Measurements from ENCODE around the gene CRB3.

CRB3 gene

DNA sequence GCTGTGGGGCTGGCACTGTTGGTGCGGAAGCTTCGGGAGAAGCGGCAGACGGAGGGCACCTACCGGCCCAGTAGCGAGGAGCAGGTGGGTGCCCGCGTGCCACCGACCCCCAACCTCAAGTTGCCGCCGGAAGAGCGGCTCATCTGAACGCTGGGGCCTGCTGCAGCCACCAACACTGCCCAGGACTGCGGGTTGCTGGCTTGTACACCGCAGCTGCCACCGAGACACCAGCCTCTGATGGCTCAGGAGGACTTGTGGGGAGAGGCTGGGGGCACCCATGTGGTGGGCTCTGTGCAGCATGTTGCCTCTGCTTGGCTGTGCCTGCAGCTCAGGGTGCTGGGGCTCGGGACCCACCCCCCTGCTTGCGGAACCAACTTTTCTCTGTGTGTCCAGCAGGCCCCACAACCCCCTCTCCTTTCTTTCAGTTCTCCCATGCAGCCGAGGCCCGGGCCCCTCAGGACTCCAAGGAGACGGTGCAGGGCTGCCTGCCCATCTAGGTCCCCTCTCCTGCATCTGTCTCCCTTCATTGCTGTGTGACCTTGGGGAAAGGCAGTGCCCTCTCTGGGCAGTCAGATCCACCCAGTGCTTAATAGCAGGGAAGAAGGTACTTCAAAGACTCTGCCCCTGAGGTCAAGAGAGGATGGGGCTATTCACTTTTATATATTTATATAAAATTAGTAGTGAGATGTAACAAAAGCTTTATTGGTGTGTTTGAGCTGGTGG lies 2.6 kb downstream of the CRB3 start:
- no peak for DNase-seq (ENCODE audit: low read depth)

DNA sequence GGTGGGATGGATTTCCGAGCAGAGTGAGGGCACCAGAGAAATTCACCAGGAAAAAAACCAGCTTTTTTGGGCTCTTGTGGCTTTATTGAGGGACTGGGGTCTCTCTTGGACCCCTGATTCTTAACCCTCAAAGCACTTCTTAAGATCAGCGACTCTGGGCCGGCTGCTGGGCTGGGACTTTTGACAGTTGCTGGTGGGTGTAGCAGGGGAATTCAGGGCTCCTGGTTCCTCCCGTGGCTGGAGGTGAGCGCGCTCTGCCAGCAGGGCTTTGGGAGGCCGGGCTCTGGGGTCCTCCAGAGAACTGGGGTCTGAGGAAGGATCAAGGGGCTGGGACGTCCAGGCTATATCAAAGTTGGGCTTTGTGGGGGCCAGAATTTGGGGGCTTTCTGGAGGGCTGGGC lies 3.3 kb downstream of the CRB3 start:
- no peak for DNase-seq (ENCODE audit: low read depth)

DNA sequence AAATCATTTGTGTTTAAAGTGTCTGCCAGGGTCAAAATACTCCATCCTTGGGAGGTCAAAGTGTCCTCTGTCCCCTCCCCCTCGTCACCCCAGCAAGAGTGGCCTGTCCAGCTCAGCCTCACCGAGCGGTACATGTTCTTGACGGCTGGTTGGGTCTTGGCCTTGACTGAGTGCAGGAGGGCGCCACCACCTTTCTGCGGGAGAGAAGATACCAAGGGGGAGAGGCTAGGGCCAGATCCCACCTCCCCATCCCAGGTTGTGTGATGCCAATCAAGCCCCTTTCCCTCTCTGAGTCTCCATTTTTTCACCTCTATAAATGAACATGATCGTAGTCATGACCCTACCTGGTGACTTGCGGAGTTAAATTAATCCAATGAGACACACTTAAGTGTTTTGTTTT lies 6.1 kb downstream of the CRB3 start:
- DNase-seq (ENCODE audit: low read depth): no peak

DNA sequence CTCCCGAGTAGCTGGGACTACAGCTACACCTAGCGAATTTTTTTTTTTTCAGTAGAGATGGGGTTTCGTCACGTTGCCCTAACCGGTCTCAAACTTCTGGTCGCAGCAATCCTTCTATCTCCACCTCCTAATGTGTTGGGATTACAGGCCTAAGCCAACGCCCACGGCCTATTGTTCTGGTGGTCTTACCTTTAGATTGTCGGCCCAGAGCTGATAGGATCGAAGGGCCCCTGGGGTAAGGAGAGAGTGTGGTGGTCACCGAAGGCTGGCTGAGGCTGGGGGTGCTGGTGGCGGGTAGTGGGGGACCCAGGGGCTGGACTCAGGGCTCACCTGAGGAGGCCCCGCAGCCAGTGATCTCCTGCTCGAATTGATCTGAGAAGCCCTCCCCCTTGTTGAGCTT lies 7.0 kb downstream of the CRB3 start:
- DNase-seq (ENCODE audit: low read depth): no peak

DNA sequence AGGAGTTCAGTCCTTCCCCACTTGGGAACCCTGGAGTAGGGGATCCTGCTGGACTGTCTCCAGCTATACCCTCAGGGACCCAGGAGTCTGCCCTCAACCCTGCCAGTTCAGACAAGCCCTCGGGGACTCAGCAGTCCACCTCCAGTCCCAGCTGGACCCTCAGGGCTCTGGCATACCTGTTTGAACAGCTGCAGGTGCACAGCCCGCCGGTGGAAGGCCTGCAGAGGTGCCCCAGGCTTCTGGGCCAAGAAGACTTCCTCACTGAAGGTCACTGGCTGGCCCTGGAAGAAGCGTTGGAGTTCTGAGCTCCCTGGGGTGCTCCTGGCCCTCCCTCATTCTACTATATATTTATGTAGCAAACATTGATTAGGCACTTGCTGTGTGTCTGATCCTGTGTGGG lies 8.6 kb downstream of the CRB3 start:
- DNase-seq (ENCODE audit: low read depth): no peak

DNA sequence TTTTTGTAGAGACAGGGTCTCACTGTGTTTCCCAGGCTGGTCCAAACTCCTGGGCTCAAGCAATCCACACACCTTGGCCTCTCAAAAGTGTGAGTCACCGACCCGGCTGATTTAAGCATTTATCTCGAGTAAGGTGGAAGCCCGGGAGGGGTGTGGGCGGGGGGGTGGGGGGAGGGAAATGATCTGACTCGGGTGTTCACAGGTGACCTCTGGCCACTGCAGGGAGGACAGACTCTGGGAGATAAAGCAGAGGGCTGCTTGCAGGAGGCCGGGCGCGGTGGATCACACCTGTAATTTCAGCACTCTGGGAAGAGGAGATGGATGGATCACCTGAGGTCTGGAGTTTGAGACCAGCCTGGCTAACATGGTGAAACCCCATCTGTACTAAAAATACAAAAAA lies 9.6 kb downstream of the CRB3 start:
- no peak for DNase-seq (ENCODE audit: low read depth)

DNA sequence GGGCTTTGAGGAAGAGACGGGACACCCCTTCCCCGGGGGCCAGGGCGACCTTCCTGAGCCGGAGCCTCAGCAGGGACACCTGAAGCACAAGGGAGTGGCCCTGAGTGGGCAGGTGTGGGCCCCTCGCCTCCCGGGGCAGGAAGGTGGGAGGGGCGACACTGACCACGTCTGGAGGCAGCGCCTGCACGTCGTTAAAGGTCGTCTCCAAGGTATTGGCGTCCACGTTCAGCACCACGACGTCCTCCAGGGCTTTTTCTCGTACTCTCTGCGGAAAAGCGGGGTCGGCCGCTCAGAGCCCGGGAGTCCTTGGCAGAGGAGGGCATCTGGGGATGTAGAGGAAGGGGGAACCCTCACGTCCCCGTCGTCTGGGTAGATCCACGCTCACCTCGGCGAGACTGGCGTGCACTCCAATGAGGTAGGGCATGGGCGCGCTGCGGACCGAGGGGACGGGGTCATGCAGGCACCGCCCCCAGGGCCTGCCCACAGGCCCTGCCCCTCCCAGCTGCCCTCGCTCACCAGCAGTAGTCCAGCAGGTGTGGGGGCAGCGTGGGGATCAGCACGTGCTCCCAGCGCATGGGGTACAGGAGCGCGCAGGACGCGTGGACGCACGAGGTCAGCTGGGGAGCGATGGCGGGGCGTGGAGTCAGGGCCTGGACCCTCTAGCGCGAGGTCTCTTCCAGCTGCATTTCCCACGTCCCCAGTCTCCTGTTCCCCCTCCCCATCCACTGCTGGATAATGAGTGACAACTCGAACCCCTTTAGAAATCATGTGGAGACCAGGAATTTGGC lies 11.4 kb downstream of the CRB3 start:
- DNase-seq (ENCODE audit: low read depth): no peak

DNA sequence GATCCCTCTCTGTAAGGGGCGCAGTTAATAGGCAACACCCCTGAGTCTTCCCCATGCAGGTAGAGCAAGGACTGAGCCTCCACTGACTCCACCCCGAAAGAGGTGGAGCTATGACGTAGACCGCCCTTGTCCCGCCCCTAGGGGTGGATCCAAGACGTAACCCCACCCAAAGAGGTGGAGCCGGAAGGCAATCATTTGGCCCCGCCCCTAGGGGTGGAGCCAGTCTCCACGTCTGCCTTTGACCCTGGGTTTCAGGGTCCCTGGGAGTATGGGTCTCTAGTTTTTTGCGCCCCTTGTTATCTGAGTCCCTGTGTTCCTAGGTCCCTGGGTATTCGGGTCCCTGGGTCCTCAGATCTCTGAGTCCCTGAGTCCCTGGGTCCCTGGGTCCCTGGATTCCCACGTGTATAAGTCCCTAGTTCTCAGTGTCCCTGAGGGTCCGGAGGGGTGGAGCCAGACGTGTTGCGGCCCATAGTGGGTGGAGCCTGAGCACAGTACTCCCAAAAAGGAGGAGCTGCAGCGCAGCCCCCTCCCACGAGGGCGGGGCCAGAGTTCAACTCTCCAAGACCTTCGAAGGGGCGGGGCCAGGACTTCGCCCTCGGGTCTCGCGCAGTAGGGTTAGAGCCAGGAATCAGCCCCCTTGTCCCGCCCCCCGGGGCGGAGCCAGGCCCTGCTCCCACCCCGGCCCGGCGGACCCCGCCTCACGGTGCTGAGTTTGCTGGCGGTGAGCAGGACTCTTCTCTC lies 12.3 kb downstream of the CRB3 start:
- peak; percentile 9 for DNase-seq (ENCODE audit: low read depth)

DNA sequence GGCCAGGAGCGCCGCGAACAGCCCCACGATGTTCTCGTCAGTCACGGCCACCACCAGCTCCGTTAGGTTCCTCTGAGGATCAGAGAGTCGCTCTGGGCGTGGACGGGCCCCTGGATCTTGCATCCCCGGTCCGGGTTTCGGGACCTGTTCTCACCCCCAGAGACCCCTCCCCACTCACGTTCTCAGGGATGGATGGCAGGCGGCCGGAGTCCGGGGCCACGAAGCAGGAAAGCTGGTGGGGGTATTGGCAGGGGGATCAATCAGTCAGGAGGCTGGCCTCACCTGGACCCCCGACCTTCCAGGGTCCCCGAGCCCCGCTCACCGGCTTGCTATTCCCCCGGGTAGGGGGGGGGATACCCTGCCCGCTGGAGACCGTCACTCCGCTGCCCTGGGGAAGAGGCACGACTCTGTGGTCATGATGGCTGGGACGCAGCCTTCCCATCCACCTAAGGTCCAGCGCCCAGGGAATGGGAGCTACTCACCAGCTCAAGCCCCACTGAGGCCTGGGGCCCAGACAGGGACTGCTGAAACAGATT lies 12.9 kb downstream of the CRB3 start:
- DNase-seq (ENCODE audit: low read depth): no peak

DNA sequence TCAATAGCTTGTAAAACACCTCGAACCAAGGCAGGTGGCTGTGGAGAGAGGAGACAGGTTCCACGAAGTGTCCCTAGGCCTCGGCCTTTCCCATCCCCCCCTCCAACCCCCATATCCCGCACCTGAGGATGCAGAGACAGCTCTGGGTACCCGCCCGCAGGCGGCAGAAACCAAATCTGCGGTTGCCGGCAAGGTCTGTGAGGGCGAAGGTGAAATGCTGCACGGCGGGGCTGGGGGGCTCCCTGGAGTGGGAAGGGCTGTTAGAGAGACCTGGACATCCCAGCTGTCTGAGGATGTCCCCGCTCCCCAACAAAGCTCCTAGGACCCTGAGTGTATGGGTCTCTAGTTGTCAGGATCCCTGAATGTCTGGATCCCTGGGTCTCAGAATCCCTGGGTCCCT lies 14.7 kb downstream of the CRB3 start:
- no peak for DNase-seq (ENCODE audit: low read depth)

DNA sequence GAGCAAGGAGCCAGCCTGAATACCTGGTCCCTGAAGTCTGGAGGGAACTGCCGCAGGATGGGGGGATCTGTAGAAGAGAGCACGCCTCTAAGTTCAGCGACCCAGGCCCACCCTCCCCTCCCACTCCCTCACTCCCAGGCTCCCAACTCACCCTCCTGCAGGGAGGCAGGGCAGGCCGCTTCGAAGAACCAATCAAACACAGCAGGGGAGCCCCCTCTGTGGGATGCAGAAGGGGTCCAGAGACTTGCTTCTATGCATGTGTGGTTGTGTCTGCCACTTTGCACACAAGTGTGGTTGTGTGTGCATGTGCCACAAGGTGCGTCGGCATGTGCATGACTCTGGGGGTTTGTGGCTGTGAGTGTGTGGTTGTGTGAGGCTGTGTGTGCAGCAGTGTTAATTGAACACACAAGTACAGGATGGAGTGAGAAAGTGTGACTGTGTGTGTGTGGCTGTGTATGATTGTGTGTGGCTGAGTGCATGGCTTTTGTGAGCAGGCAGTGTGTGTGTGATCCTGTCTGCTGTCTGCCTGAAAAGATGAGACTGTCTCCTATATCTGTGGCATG lies 15.8 kb downstream of the CRB3 start:
- DNase-seq (ENCODE audit: low read depth): no peak

DNA sequence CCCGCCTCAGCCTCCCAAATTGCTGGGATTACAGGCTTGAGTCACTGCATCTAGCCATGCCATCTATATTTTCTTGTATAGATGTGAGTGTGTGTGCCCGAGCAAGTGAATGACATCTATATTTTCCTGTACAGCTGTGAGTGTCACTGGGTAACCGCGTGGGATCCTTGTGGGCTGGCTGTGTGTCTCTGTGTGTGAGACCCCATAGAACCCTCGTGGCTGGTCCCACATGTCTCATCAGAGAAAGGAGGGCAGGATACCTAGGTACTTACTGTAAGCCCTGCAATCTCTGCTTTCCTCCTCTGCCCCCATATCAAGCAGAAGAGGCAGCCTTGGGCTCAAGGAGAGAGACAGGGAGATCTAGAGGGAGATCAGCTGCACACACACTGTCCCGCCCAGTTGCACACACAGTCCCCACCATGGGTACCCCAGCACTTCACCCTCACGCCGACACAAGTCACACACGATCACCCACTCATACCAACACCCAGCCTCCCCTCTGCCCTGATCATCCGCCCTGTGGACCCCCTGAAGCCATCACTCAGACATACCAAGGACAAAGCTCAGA lies 16.9 kb downstream of the CRB3 start:
- DNase-seq (ENCODE audit: low read depth): no peak

DNA sequence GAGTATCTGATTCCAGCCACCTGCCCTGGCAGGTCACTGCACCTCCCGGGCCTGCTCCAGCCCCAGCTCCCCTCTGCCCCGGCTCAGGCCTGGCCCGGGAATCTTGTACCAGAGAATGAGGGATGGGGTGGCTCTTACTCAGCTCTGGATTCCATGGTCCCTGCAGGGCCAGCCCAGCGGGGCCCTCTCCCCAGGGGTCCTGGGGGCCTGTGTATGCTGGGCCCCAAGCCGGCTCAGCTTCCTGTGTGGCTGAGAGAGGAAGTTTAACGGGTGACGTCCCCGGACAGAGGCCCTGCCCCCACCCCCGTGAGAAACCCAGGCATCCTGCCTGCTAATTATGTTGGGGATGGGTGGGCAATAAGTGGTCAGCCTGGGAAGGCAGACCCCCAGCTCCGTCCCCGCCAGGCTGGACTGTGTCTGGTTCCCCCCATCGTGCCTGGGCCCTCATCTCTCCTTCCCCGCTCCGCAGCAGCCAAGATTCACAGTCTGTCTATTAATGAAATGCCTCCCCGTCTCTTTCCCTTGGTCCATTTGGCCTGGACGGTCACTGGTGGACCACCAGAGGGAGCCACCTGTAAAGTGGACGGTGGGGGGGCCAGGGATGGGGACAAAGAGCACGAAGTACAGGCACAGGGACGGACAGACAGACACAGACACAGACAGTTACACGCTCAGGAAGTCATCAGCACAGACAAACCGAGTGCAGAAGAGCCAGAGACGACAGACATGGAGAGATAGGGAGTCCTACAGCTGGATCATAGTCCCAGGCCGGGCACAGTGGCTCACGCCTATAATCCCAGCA lies 17.7 kb downstream of the CRB3 start, which contains the start of gene DENND1C:
Gene DENND1C (minus strand): TSS at position 247 of the 802 bp plus-strand sequence. CDS start 92 bp downstream, at position 155.
- DNase-seq (ENCODE audit: low read depth): no peak

DNA sequence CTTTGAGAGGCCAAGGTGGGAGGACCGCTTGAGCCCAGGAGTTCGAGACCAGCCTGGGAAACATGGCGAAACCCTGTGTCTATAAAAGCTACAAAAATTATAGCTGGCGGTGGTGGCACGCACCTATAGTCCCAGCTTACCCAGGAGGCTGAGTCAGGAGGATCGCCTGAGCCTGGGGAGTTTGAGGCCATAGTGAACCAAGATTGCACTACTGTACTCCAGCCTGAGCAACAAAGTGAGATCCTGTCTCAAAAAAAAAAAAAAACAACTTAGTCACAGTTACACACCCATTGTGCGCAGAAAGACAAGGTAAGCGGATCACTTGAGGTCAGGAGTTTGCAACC lies 18.2 kb downstream of the CRB3 start:
- DNase-seq (ENCODE audit: low read depth): no peak

DNA sequence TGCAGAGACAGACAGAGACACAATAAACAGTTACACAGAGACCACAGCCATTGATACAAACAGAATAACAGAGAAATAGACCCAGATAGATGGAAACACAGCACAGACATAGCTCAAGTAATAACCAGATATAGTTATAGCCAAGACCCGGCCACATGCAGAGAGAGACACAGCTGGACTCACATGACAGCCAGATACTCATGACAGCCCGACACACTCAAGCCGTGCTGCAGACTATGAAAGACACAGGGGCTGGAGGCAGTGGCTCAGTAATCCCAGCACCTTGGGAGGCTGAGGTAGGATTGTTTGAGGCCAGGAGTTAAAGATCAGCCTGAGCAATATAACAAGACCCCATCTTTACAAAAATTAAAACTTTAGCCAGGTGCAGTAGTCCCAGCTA lies 19.2 kb downstream of the CRB3 start:
- DNase-seq (ENCODE audit: low read depth): no peak

DNA sequence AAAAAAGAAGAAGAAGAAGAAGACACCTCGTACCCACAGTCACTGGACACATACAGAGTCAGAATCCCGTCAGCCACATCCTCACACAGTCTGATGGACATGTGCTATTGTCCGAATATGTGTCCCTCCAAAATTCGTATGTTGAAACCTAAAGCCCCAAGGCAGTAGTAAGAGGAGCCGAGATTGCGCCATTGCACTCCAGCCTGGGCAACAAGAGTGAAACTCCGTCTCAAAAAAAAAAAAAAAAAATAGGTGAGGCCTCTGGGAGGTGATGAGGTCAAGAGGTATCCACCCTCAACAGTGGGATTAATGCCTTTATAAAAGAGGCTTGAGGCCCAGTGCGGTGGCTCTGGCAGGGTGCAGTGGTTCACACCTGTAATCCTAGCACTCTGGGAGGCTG lies 20.2 kb downstream of the CRB3 start:
- no peak for DNase-seq (ENCODE audit: low read depth)

DNA sequence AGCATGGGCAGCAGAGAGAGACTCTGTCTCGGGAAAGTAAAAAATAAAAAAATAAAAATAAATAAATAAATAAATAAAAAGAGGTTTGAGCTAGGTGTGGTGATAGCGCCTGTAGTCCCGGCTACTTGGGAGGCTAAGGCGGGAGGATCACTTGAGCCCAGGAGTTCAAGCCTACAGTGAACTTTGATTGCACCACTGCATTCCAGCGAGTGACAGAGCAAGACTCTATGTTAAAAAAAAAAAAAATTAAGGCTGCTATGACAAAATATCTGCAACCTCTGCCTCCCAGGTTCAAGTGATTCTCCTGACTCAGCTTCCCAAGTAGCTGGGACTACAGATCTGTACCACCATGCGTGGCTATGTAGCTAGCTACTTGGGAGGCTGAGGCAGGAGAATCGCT lies 20.8 kb downstream of the CRB3 start:
- DNase-seq (ENCODE audit: low read depth): no peak

DNA sequence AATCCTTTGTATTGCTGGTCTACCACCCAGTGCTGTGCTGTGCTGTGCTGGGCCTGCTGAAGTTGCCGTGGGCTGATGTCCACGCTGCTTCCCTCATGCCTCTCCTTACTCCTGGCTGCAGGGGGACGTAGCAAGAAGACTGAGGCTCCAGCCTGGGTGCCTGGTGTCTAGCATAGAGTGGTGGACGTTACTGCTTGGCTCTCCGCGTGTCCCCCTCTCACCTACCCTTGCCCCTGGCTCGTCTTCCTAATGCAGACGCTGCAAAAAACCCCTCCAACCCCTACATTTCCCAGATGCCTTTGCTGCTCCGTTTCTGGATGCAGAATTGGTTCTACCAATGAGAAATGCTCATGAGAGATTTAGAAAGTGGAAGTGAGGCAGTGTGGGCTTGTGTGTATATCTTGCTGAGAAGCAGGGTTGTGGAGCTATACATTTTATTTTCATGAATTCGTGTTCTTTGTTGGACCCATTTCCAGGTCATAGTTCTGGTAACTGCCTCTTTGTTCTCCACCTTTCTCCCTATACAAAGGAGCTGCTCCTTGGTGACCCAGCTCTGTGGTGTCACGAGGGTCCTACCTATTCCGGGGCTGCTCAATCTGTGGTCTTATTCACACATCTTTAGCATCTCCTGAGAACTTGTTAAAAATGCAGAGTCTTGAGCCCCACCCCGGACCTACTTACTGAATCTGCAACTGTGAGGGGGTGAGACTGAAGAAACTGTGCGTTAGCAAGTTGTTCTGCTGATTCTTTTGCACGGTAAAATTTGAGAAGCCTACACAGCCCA lies 25.4 kb downstream of the CRB3 start:
- no peak for DNase-seq (ENCODE audit: low read depth)

DNA sequence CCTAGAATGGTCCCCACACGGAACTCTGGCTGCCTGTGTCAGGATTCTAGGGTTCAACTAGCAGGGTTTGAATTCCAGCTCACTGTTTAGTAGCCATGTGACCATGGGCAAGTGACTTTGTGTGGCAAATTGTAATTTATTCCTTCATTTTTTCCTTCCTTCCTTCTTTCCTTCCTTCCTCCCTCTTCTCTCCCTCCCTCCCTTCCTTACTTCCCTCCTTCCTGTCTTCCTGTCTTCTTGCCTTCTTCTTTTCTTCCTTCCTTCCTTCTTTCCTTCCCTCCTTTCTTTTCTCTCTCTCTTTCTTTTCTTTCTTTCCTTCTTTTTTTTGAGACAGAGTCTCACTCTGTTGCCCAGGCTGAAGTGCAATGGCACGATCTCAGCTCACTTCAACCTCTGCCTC lies 26.1 kb downstream of the CRB3 start:
- DNase-seq (ENCODE audit: low read depth): no peak

DNA sequence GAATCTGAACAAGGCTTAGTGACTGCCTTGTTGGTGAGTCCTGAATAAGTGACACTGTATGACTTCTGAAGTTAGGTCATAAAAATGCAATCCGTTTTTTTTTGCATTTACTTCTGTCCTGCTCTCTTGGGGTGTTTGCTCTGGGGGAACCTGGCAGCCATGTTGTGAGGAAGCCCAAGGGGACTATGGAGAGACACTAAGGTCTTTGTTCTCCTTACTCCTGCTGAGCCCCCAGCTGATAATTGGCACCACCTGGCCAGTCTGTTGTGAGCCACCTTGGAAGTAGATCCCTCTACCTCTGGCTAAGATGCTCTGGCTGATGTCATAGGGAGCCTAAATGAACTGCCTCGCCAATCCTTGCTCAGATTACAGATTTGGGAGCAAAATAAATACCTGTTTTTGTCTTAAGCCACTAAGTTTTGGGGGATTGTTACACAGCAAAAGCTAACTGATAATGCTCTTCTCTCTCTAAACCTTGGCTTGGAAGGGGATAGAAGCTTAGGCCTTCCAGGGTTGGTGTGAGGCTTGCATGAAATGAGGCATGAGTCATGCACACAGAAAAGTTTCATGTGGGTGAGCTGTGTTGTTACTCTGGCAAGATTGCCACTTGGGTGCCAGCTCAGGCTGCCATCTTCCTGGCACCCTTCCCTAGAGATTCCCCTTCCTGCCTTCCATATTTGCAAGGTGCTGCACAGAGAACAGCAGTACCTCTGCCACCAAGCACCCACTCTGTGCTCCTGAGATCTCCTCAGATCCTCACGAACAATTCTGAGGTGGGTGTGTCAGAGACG lies 27.9 kb downstream of the CRB3 start:
- no peak for DNase-seq (ENCODE audit: low read depth)

Measured in fibroblast of the conjunctiva (primary cell).